ENCODE measurements around the gene CTNS.

The CTNS gene

GRCh38 chr17:3603119-3603869, 33.3 kb upstream of the CTNS start:
- no peak for TF ChIP-seq CTCF (IDR thresholded peaks at IDR 0.05; ENCODE audit: control insufficient read depth, extremely low read depth, insufficient read depth)
- H3K4me3 ChIP-seq (ENCODE audit: low read depth, low read length): no peak overlapping the region
- no peak for DNase-seq (ENCODE audit: low read depth)

GRCh38 chr17:3603870-3604259, 32.7 kb upstream of the CTNS start:
- DNase-seq (ENCODE audit: low read depth): no peak
- no peak overlapping the region for H3K4me3 ChIP-seq (ENCODE audit: low read depth, low read length)
- no peak for TF ChIP-seq CTCF (IDR thresholded peaks at IDR 0.05; ENCODE audit: control insufficient read depth, extremely low read depth, insufficient read depth)

- TF ChIP-seq CTCF (IDR thresholded peaks at IDR 0.05; ENCODE audit: control insufficient read depth, extremely low read depth, insufficient read depth): no peak
- H3K4me3 ChIP-seq (ENCODE audit: low read depth, low read length): no peak overlapping the region
Measured at GRCh38 chr17:3609689-3610088, 26.9 kb upstream of the CTNS start.

GRCh38 chr17:3610523-3610922, 26.0 kb upstream of the CTNS start:
- no peak for TF ChIP-seq CTCF (IDR thresholded peaks at IDR 0.05; ENCODE audit: control insufficient read depth, extremely low read depth, insufficient read depth)
- DNase-seq (ENCODE audit: low read depth): no peak
- no peak overlapping the region for H3K4me3 ChIP-seq (ENCODE audit: low read depth, low read length)

More at GRCh38 chr17:3609689-3610088, 26.9 kb upstream of the CTNS start:
- DNase-seq (ENCODE audit: low read depth): no peak

- no peak for DNase-seq (ENCODE audit: low read depth)
- no peak overlapping the region for H3K4me3 ChIP-seq (ENCODE audit: low read depth, low read length)
- TF ChIP-seq CTCF (IDR thresholded peaks at IDR 0.05; ENCODE audit: control insufficient read depth, extremely low read depth, insufficient read depth): no peak
Measured at GRCh38 chr17:3613124-3613523, 23.4 kb upstream of the CTNS start.

- H3K4me3 ChIP-seq (ENCODE audit: low read depth, low read length): no peak overlapping the region
- no peak for DNase-seq (ENCODE audit: low read depth)
- TF ChIP-seq CTCF (IDR thresholded peaks at IDR 0.05; ENCODE audit: control insufficient read depth, extremely low read depth, insufficient read depth): no peak
Measured at GRCh38 chr17:3615160-3615870, 21.2 kb upstream of the CTNS start.

Measured in LNCaP clone FGC (cell line).